K562 (cell line): ENCODE data around the gene KIF26B.

Experiments used
- POLR2A ChIP-seq: fragments of 450-650 bp; conservative IDR thresholded peaks from 2 replicates; pipeline ENCODE4 v1.6.1; 2016
- REST ChIP-seq, 2 experiments: fragments of 450-650 bp; formaldehyde crosslinking in 1 of 2; IDR thresholded peaks; 2 replicates each; pipeline versions ENCODE4 v1.4.0 to v1.6.1; 2014 to 2020; ENCODE audit warnings: mild to moderate bottlenecking in 2 of 2, borderline replicate concordance in 1 of 2, low read depth in 1 of 2
- TAF1 ChIP-seq: IDR thresholded peaks from 2 replicates; pipeline ENCODE4 v1.6.1; 2011; ENCODE audit warnings: mild to moderate bottlenecking, low read length, moderate library complexity; ENCODE audit not compliant: insufficient read depth, control insufficient read depth, severe bottlenecking; ENCODE audit errors: extremely low read depth

- no peak for TF ChIP-seq REST (IDR thresholded peaks at IDR 0.05; ENCODE audit: borderline replicate concordance)
- no peak for TF ChIP-seq REST (CRISPR knock-in tag; IDR thresholded peaks at IDR 0.05; ENCODE audit: low read depth)
- no peak for TF ChIP-seq TAF1
- TF ChIP-seq POLR2A = no peak
Observed at GRCh38 chr1:245332085-245332484, 177.3 kb downstream of the KIF26B start.
